ENCODE data around the gene CSTA.

Gene CSTA

GRCh38 chr3:122315619-122316018 is 9.4 kb upstream of the CSTA start:
- Histone ChIP-seq H3K27ac (ENCODE audit: low read depth, low read length) (no peak overlapping the region), H2AFZ (ENCODE audit: low read depth, low read length, severe bottlenecking) (no peak overlapping the region), H3K4me2 (ENCODE audit: low read depth, low read length, poor library complexity, severe bottlenecking) (no peak overlapping the region), H3K9ac (ENCODE audit: low read length) (no peak overlapping the region), H3K9me3 (ENCODE audit: insufficient read depth, low read length) (no peaks in the 10 kb centered on the region), H4K20me1 (ENCODE audit: low read depth, low read length) (no peaks in the 10 kb centered on the region), H3K27me3 (ENCODE audit: low read length) (no peaks in the 10 kb centered on the region), H3K79me2 (ENCODE audit: insufficient read depth, low read length) (no peaks in the 10 kb centered on the region), H3K4me3 (ENCODE audit: insufficient read depth, low read length, poor library complexity, severe bottlenecking) (no peak overlapping the region), H3K9me2 (replicated peaks; ENCODE audit: insufficient read depth, low read length) (no peaks in the 10 kb centered on the region), H3F3A (ENCODE audit: insufficient read depth) (no peaks in the 10 kb centered on the region), H3K36me3 (ENCODE audit: low read length) (no peaks in the 10 kb centered on the region)
- TF ChIP-seq EZH2phosphoT487 (conservative IDR thresholded peaks at IDR 0.05; ENCODE audit: low read length): no peak
- TF ChIP-seq, protein P1, sequence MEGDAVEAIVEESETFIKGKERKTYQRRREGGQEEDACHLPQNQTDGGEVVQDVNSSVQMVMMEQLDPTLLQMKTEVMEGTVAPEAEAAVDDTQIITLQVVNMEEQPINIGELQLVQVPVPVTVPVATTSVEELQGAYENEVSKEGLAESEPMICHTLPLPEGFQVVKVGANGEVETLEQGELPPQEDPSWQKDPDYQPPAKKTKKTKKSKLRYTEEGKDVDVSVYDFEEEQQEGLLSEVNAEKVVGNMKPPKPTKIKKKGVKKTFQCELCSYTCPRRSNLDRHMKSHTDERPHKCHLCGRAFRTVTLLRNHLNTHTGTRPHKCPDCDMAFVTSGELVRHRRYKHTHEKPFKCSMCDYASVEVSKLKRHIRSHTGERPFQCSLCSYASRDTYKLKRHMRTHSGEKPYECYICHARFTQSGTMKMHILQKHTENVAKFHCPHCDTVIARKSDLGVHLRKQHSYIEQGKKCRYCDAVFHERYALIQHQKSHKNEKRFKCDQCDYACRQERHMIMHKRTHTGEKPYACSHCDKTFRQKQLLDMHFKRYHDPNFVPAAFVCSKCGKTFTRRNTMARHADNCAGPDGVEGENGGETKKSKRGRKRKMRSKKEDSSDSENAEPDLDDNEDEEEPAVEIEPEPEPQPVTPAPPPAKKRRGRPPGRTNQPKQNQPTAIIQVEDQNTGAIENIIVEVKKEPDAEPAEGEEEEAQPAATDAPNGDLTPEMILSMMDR (IDR thresholded peaks at IDR 0.05; ENCODE audit: insufficient read depth, low read length, poor library complexity, severe bottlenecking): no peak

DNA sequence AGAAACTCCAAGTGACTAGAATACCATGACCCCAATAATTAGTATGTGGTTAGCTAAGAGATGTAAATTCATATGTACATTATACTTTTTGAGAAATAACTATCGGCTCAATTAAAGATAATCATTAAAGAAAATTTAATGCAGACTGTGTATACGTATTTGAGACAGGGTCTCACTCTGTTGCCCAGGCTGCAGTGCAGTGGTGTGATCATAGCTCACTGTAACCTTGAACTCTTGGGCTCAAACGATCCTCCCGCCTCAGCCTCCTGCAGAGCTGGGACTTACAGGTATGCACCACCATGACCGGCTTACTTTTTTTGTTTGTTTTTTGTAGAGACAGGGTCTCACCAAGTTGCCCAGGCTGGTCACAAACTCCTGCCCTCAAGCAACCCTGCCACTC is 8.7 kb upstream of the CSTA start:
- Histone ChIP-seq H3K4me2 (ENCODE audit: low read depth, low read length, poor library complexity, severe bottlenecking) (no peak overlapping the region), H3K79me2 (ENCODE audit: insufficient read depth, low read length) (no peaks in the 10 kb centered on the region), H4K20me1 (ENCODE audit: low read depth, low read length) (no peaks in the 10 kb centered on the region), H3K9me3 (ENCODE audit: insufficient read depth, low read length) (no peaks in the 10 kb centered on the region), H3F3A (ENCODE audit: insufficient read depth) (no peaks in the 10 kb centered on the region), H3K27me3 (ENCODE audit: low read length) (no peaks in the 10 kb centered on the region), H3K9ac (ENCODE audit: low read length) (no peak overlapping the region), H3K36me3 (ENCODE audit: low read length) (no peaks in the 10 kb centered on the region), H3K9me2 (replicated peaks; ENCODE audit: insufficient read depth, low read length) (no peaks in the 10 kb centered on the region), H3K4me3 (ENCODE audit: insufficient read depth, low read length, poor library complexity, severe bottlenecking) (no peak overlapping the region), H3K27ac (ENCODE audit: low read depth, low read length) (no peak overlapping the region), H2AFZ (ENCODE audit: low read depth, low read length, severe bottlenecking) (no peak overlapping the region)
- TF ChIP-seq, protein P1 (IDR thresholded peaks at IDR 0.05; ENCODE audit: insufficient read depth, low read length, poor library complexity, severe bottlenecking): no peak
- no peak for TF ChIP-seq EZH2phosphoT487 (conservative IDR thresholded peaks at IDR 0.05; ENCODE audit: low read length)

DNA sequence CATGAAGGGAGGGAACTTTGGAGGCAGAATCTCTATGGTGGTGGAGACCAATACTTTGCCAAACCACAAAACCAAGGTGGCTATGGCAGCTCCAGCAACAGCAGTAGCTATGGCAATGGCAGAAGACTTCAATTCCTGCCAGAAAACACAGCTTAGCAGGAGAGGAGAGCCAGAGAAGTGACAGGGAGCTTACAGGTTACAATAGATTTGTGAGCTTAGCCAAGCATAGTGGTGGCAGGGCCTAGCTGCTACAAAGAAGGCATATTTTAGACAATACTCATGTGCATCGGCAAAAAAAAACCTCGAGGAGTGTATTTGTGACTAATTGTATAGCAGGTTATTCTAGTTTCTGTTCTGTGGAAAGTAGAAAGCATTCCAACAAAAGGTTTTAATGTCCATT is 6.4 kb upstream of the CSTA start:
- Histone ChIP-seq H3K27ac (ENCODE audit: low read depth, low read length) (no peak overlapping the region), H3K36me3 (ENCODE audit: low read length) (no peaks in the 10 kb centered on the region), H3K79me2 (ENCODE audit: insufficient read depth, low read length) (no peaks in the 10 kb centered on the region), H3K9ac (ENCODE audit: low read length) (no peak overlapping the region), H3K9me3 (ENCODE audit: insufficient read depth, low read length) (no peaks in the 10 kb centered on the region), H3K4me2 (ENCODE audit: low read depth, low read length, poor library complexity, severe bottlenecking) (no peak overlapping the region), H3F3A (ENCODE audit: insufficient read depth) (no peaks in the 10 kb centered on the region), H3K4me3 (ENCODE audit: insufficient read depth, low read length, poor library complexity, severe bottlenecking) (no peak overlapping the region), H4K20me1 (ENCODE audit: low read depth, low read length) (no peaks in the 10 kb centered on the region), H3K9me2 (replicated peaks; ENCODE audit: insufficient read depth, low read length) (no peaks in the 10 kb centered on the region), H2AFZ (ENCODE audit: low read depth, low read length, severe bottlenecking) (no peak overlapping the region), H3K27me3 (ENCODE audit: low read length) (no peaks in the 10 kb centered on the region)
- no peak for TF ChIP-seq EZH2phosphoT487 (conservative IDR thresholded peaks at IDR 0.05; ENCODE audit: low read length)
- TF ChIP-seq, protein P1 (IDR thresholded peaks at IDR 0.05; ENCODE audit: insufficient read depth, low read length, poor library complexity, severe bottlenecking): no peak
